ENCODE data around the gene RASGRP3. TPM values are rescaled to one million over a fixed set of nuclear protein-coding genes. Genes with fewer than 3 reads are reported as not detected.
A peak's percentile ranks its signal among the peaks of the same experiment; 100 is the strongest.

The RASGRP3 gene
- total and polyA plus RNA-seq, 9 of the 15 experiments (the other 6 are each of a cell fraction or from before 2014, with no cell fraction given) = 0.18 to 1.7 (median 1.2) TPM

GRCh38 chr2:33599175-33599942 is 122.9 kb downstream of the RASGRP3 start, which contains the start of gene FAM98A (continued):
- TF ChIP-seq ERF (CRISPR knock-in tag; IDR thresholded peaks at IDR 0.05) = no peak
- no peak for TF ChIP-seq ZFP1 (CRISPR knock-in tag; IDR thresholded peaks at IDR 0.05)
- no peak for TF ChIP-seq RBM34 (IDR thresholded peaks at IDR 0.05; ENCODE audit: borderline replicate concordance, insufficient read depth, low read length)
- TF ChIP-seq ZNF253 (CRISPR knock-in tag; conservative IDR thresholded peaks at IDR 0.05) = no peak
- TF ChIP-seq ZSCAN29 (IDR thresholded peaks at IDR 0.05) = no peak
- TF ChIP-seq HMGXB4 (CRISPR knock-in tag; IDR thresholded peaks at IDR 0.05) = peak; percentile 77; the same call in 1 of the 2 replicates
- no peak for TF ChIP-seq ZZZ3 (IDR thresholded peaks at IDR 0.05)
- no peak for TF ChIP-seq BRF1 (IDR thresholded peaks at IDR 0.05; ENCODE audit: borderline replicate concordance, extremely low read depth, insufficient read length)
- TF ChIP-seq ZNF592 (IDR thresholded peaks at IDR 0.05) = peak; percentile 49; the same call in 1 of the 2 replicates
- TF ChIP-seq TCF7 (IDR thresholded peaks at IDR 0.05; ENCODE audit: borderline replicate concordance) = no peak
- no peak for TF ChIP-seq CEBPZ (IDR thresholded peaks at IDR 0.05; ENCODE audit: borderline replicate concordance, low read depth, low read length)
- TF ChIP-seq NR0B1 (IDR thresholded peaks at IDR 0.05; ENCODE audit: partially characterized antibody) = no peak
- no peak for TF ChIP-seq SMC3 (conservative IDR thresholded peaks at IDR 0.05; ENCODE audit: insufficient read depth, low read depth, low read length)
- peak; percentile 11; the same call in 1 of the 2 replicates for TF ChIP-seq CC2D1A (IDR thresholded peaks at IDR 0.05)
- 0 out of 2 replicates have a peak, but pooled peaks have one; percentile 4 for TF ChIP-seq BHLHE40 (IDR thresholded peaks at IDR 0.05; ENCODE audit: low read length)

Data from K562 (cell line).